K562 treated with DMSO at 1 percent for 48 hours (cell line): ENCODE results near the gene RAB39A. TPM values are rescaled to one million over a fixed set of nuclear protein-coding genes. Genes with fewer than 3 reads are reported as not detected.

Experiments
- total RNA-seq: library from RNA; unstranded; fragments of 300-600 nt; gene quantifications from 2 replicates; pipeline ENCODE4 v1.2.3, GENCODE V29; 2022; ENCODE audit warnings: low replicate concordance; ENCODE audit errors: extremely low read depth

RAB39A gene
- total RNA-seq = not detected in 2 replicates

GRCh38 chr11:107928046-107928766 lies at the start of gene RAB39A:
TSS of gene RAB39A (plus strand) at chr11:107928448. CDS start at chr11:107928569, 121 bp downstream.

GRCh38 chr11:108008656-108009496 lies 80.6 kb downstream of the RAB39A start, which contains the start of gene CUL5:
TSS of gene CUL5 (plus strand) at chr11:108008898. CDS start at chr11:108009349, 451 bp downstream.

Other genes with a start within 250 kb of the RAB39A start
- gene SLN, start 216.4 kb upstream of the RAB39A start, total RNA-seq = not detected in 2 replicates
- not detected in 2 replicates for gene SLC35F2, start 69.7 kb upstream of the RAB39A start, total RNA-seq
- gene CUL5, start 80.5 kb downstream of the RAB39A start, total RNA-seq = not detected in 2 replicates
- not detected in 2 replicates for gene ACAT1, start 193.1 kb downstream of the RAB39A start, total RNA-seq